Epithelial cell of proximal tubule (primary cell): Measurements from ENCODE around the gene TNFRSF13B. TPM values are rescaled to one million over a fixed set of nuclear protein-coding genes. Genes with fewer than 3 reads are reported as not detected.

Source experiments
- DNase-seq: peaks from one replicate; pipeline ENCODE4 v3.0.0-alpha.2; 2011; ENCODE audit warnings: low read depth
- H3K4me3 ChIP-seq: 2 replicates; pipeline ENCODE4 v1.5.1; 2011; ENCODE audit warnings: low read depth, mild to moderate bottlenecking, low read length
- total RNA-seq: library from RNA; depleted of rRNA; stranded (reverse); fragments of >200 nt; gene quantifications from 2 replicates; pipeline ENCODE4 v1.2.3, GENCODE V29; 2015
- TF ChIP-seq, protein P1 (sequence below): conservative IDR thresholded peaks from 2 replicates; pipeline ENCODE4 v1.5.1; 2012; ENCODE audit warnings: low read depth, mild to moderate bottlenecking, low read length

The TNFRSF13B gene
- total RNA-seq, 1 donor from 2014 or later = not detected

DNA sequence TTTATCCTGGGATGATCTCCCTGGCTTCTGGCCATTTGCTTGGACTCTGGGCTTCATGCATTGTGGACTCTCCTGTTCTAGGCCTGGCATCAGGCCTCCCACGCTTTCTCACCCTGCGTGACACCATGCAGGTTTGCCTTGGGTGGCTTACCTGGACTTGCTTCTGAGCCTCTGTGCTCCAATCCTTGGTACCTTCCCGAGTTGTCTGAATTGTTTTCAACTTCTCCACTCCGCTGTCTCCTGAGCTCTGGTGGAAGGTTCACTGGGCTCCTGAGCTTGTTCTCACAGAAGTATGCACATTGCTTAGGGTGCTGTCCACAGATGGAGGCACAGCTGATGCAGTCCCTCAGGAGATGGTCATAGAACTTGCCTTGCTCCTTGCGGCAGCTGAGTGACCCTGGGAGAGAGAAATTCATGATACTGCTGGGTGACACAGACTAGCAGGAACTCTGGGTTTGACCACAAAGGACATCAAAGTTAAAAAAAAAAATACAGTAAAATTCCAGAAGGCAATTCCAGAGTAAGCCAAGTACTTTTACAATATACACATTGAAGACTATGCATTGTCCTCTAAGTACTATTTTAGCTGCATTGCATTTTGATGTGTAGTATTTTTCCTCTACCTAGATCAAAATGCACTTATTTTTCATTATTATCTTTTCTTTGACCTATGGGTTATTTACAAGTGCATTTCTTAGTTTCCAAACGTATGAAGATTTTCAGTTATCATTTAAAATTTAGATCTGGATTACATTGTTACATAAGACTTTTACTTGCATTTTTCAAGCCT lies 23.1 kb downstream of the TNFRSF13B start:
- DNase-seq = no peak
- TF ChIP-seq, protein P1, sequence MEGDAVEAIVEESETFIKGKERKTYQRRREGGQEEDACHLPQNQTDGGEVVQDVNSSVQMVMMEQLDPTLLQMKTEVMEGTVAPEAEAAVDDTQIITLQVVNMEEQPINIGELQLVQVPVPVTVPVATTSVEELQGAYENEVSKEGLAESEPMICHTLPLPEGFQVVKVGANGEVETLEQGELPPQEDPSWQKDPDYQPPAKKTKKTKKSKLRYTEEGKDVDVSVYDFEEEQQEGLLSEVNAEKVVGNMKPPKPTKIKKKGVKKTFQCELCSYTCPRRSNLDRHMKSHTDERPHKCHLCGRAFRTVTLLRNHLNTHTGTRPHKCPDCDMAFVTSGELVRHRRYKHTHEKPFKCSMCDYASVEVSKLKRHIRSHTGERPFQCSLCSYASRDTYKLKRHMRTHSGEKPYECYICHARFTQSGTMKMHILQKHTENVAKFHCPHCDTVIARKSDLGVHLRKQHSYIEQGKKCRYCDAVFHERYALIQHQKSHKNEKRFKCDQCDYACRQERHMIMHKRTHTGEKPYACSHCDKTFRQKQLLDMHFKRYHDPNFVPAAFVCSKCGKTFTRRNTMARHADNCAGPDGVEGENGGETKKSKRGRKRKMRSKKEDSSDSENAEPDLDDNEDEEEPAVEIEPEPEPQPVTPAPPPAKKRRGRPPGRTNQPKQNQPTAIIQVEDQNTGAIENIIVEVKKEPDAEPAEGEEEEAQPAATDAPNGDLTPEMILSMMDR = no peak
- H3K4me3 ChIP-seq = no peak overlapping the region

DNA sequence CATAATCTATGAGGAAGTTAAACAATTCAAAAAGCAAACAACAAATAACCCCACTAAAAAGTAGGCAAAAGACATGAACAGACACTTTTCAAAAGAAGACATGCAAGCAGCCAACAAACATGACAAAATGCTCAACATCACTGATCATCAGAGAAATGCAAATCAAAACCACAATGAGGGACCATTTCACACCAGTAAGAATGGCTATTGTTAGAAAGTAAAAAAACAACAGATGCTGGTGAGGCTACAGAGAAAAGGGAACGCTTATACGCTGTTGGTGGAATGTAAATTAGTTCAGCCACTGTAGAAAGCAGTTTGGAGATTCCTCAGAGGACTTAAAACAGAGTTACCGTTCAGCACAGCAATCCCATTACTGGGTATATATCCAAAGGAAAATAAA lies 24.4 kb downstream of the TNFRSF13B start:
- H3K4me3 ChIP-seq = no peak overlapping the region
- DNase-seq = no peak
- TF ChIP-seq, protein P1 = no peak

DNA sequence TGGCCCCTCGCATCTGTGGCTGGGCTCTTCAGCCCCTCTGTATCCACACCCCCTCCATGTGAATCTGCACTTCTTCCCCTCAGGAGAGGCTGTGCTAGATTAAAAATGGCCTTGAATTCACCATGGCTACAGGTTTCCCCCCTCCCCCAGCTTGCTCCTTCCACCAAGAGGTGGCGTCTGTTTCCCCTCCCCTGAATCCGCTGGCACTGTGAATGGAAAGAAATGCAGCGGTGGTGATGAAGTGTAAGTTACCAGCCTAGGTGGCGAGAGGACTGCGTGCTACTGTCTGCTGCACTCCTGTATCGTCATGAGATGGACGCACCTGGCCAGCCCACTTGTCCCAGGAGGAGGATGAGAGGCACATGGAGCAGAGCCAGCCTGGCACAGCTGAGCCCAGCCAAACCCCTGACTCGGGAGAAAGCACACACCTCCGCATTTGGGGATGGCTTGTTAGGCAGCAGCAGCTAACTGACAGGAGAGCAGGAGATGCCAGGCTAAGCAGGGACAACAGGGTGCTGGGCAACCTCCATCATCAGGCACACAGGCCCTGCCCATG lies 26.2 kb downstream of the TNFRSF13B start:
- H3K4me3 ChIP-seq = no peak overlapping the region
- TF ChIP-seq, protein P1 = no peak
- DNase-seq = no peak

DNA sequence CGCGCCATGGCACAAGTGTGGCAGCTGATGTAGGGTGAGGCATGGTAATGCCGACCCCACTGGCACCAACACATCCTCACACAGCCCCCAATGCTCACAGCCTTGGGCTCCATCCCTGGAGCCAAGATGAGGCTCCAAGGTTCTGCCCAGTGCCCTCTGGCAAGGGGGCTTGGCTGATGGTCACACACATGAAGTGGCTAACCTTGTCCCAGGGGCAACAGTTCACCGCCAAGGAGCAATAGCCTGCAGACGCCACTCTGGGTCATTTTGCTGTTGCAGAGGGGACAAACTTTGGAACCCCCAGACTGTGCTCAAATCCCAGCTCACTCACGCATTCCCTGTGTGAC lies 26.8 kb downstream of the TNFRSF13B start:
- no peak for DNase-seq
- TF ChIP-seq, protein P1 = no peak
- no peak overlapping the region for H3K4me3 ChIP-seq

DNA sequence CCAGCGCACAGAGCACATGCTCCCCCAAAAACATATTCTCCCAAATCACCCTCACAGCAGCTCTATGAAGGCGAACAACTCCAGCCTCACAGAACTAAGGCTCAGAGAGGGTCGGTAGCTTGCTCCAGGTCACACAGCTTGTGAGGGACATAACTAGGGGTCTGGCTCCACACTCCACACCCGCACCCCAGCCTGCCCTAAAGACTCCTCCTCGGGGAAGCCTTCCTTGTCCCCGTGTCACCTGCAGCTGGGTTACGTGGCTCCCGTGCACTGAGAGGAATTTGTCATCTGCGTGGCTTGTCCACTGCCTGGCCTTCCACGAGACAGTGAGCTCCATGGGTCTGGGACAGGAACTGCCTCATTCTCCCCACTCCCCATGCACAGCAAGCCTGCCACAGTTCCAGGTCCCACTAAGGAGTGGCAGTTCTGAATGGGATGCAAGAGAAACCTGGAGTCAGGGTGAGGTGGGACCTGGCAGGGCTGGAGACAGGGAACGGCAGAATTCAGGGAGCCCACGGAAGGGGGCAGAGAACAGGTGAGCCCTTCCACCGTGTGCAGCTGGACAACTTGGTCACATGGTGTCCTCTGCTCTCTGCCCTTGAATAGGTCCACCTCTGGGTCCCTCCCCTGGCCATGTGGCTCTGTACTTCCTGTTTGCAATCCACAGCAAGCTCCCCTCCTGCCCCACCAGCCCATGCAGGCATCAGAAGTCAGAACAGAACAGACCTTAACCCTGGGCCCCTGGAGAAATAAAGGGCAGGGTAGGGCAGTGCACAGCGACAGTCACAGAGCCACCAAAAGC lies 27.4 kb downstream of the TNFRSF13B start:
- TF ChIP-seq, protein P1 = no peak
- H3K4me3 ChIP-seq = no peak overlapping the region
- DNase-seq = no peak

DNA sequence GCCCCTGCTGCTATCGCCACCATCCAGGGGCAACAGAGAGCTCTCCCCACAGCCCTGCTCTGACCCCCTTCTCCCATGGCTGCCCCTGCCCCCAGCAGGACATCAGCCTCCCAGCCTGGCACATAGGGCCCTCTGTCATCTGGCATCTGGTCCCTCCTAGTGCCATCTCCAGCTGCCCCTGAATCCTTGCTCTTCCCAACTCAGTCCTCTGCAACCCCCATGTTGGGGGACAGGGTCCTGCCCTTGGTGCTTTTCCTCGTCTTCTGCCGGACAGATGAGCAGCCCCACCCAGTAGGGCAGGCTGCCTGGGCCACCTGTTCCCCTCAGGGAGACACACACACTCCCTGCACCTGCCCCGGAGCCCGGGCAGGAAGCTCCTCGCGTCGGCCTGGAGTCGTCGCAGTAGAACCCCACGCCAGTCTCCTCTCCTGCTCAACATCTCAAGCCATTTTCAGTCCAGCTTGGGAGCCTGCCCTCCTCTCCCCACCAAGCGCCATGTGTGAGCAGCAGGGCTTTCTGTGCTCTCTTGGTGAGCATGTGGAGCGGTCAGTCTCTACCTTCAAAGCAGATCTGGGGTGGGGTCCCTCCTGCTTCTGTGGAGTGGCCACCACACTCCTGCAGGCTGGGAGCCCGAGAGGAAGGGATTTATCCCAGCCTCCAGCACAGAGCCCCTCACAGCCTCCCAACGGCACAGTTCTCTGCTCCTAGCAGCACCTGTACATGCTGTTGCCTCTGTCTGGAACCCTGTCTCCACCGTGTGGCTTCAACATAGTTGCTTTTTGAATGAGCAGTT lies 28.2 kb downstream of the TNFRSF13B start:
- no peak for DNase-seq
- TF ChIP-seq, protein P1 = no peak
- H3K4me3 ChIP-seq = no peak overlapping the region
